Sigmoid colon (tissue), 4 donors: ENCODE data around the gene HNRNPUL1.
"Not testable (repeated sequence)": the region's sequence is repeated elsewhere in the genome, so short reads cannot be mapped to it uniquely, and the experiment has no call there.

ENCODE experiments used
- CTCF ChIP-seq, 4 experiments: fragments of 450-650 bp in 3 of 4; fragments of 200-600 bp in 1 of 4; IDR thresholded peaks; one replicate each; pipeline ENCODE4 v1.5.1; 2016 to 2019; ENCODE audit warnings: antibody characterized with exemption in 4 of 4, mild to moderate bottlenecking in 3 of 4, moderate library complexity in 2 of 4
- EP300 ChIP-seq, 4 donors: sonication (generic); formaldehyde crosslinking; IDR thresholded peaks; one replicate each; pipeline ENCODE4 v1.6.1; 2017; ENCODE audit warnings: antibody characterized with exemption in 4 of 4
- POLR2A ChIP-seq, 2 donors: fragments of 450-650 bp; IDR thresholded peaks; one replicate each; pipeline ENCODE4 v1.6.1; 2016; ENCODE audit warnings: antibody characterized with exemption in 2 of 2, mild to moderate bottlenecking in 2 of 2, moderate library complexity in 2 of 2
- POLR2AphosphoS5 ChIP-seq, 4 donors: sonication (generic); formaldehyde crosslinking; IDR thresholded peaks; one replicate each; pipeline ENCODE4 v1.6.1; 2017; ENCODE audit warnings: antibody characterized with exemption in 4 of 4

- not testable (repeated sequence) for TF ChIP-seq POLR2A, POLR2AphosphoS5, CTCF, EP300 (IDR thresholded peaks at IDR 0.05)
Measured at GRCh38 chr19:41289814-41290213, 25.6 kb downstream of the HNRNPUL1 start.
